IMR-90 (cell line): ENCODE measurements around the gene ST3GAL3. TPM values are rescaled to one million over a fixed set of nuclear protein-coding genes. Genes with fewer than 3 reads are reported as not detected.

Experiments
- ATAC-seq: fragments of 200-7000 bp; cut with Tn5 transposase; 2 replicates; pipeline ENCODE4 v1.9.1; 2020; ENCODE audit warnings: low read depth, mild to moderate bottlenecking, moderate library complexity
- BruUV-seq: library from RNA; stranded (reverse); fragments of 400-500 nt; replicated peaks from 2 replicates; lab custom pipeline; 2021; lab: Mats Ljungman, UMichigan
- CTCF ChIA-PET: fragments of 300-600 bp; formaldehyde crosslinking; extraction: SDS; loops from one replicate; lab custom pipeline; 2021; ENCODE audit warnings: antibody characterized with exemption; lab: Yijun Ruan, JAX
- POLR2A ChIA-PET: fragments of 300-600 bp; sonication (Branson Sonifier 250); formaldehyde crosslinking; loops from one replicate; lab custom pipeline; 2022; ENCODE audit warnings: antibody characterized with exemption; ENCODE audit not compliant: unreplicated experiment; lab: Charles Lee
- DNase-seq: peaks from one replicate; pipeline ENCODE4 v3.0.0; 2013
- H2AFZ ChIP-seq: replicated peaks from 2 replicates; pipeline ENCODE3; 2013; ENCODE audit warnings: low read length, mild to moderate bottlenecking; ENCODE audit not compliant: poor library complexity
- H2AK5ac ChIP-seq: 2 replicates; pipeline ENCODE4 v1.6.1; 2013; ENCODE audit warnings: low read depth, low read length, inconsistent platforms
- H2AK9ac ChIP-seq: replicated peaks from 2 replicates; pipeline ENCODE3; 2013; ENCODE audit warnings: mild to moderate bottlenecking, low read depth, low read length, moderate library complexity; ENCODE audit not compliant: poor library complexity
- H2BK120ac ChIP-seq: 2 replicates; pipeline ENCODE4 v1.6.1; 2013; ENCODE audit warnings: low read depth, low read length, inconsistent platforms
- H2BK15ac ChIP-seq: 3 replicates; pipeline ENCODE4 v1.6.1; 2013; ENCODE audit warnings: low read depth, low read length, inconsistent platforms
- H2BK20ac ChIP-seq: 2 replicates; pipeline ENCODE4 v1.6.1; 2013; ENCODE audit warnings: low read depth, mild to moderate bottlenecking, inconsistent platforms, low read length, moderate library complexity
- H2BK5ac ChIP-seq: 2 replicates; pipeline ENCODE4 v1.6.1; 2013; ENCODE audit warnings: mild to moderate bottlenecking, low read depth, low read length, inconsistent platforms; ENCODE audit not compliant: poor library complexity, severe bottlenecking
- H3K14ac ChIP-seq: replicated peaks from 2 replicates; pipeline ENCODE4 v1.6.1; 2013; ENCODE audit warnings: low read depth, low read length, inconsistent platforms
- H3K18ac ChIP-seq: 2 replicates; pipeline ENCODE4 v1.6.1; 2013; ENCODE audit warnings: low read depth, low read length, control low read depth
- H3K23ac ChIP-seq: 2 replicates; pipeline ENCODE4 v1.6.1; 2013; ENCODE audit warnings: low read depth, low read length, inconsistent platforms
- H3K27ac ChIP-seq: 2 replicates; pipeline ENCODE4 v1.5.1; 2013; ENCODE audit warnings: mild to moderate bottlenecking, control low read depth, low read length; ENCODE audit not compliant: insufficient read depth
- H3K27me3 ChIP-seq: 2 replicates; pipeline ENCODE4 v1.6.1; 2013; ENCODE audit warnings: low read length; ENCODE audit not compliant: control insufficient read depth, insufficient read depth
- H3K36me3 ChIP-seq: 2 replicates; pipeline ENCODE4 v1.6.1; 2013; ENCODE audit warnings: low read length, mixed read lengths; ENCODE audit not compliant: control insufficient read depth, insufficient read depth
- H3K4ac ChIP-seq: 2 replicates; pipeline ENCODE4 v1.6.1; 2013; ENCODE audit warnings: low read depth, low read length, inconsistent platforms
- H3K4me1 ChIP-seq: 2 replicates; pipeline ENCODE4 v1.6.1; 2013; ENCODE audit warnings: low read length, mixed read lengths; ENCODE audit not compliant: control insufficient read depth, insufficient read depth
- H3K4me2 ChIP-seq: 2 replicates; pipeline ENCODE4 v1.6.1; 2013; ENCODE audit warnings: low read depth, mild to moderate bottlenecking, control low read depth, low read length, moderate library complexity
- H3K4me3 ChIP-seq: 2 replicates; pipeline ENCODE4 v1.5.1; 2013; ENCODE audit warnings: low read depth, mild to moderate bottlenecking, control low read depth, low read length, moderate library complexity; ENCODE audit not compliant: insufficient read depth
- H3K56ac ChIP-seq: 2 replicates; pipeline ENCODE4 v1.6.1; 2013; ENCODE audit warnings: low read length, inconsistent platforms; ENCODE audit not compliant: insufficient read depth; ENCODE audit errors: extremely low read depth
- H3K79me1 ChIP-seq, 2 experiments: 2 replicates each; pipeline ENCODE4 v1.6.1; 2013; ENCODE audit warnings: low read length in 2 of 2, inconsistent platforms in 1 of 2, low read depth in 1 of 2
- H3K9ac ChIP-seq: 2 replicates; pipeline ENCODE4 v1.6.1; 2013; ENCODE audit warnings: low read depth, low read length, control low read depth
- H3K9me1 ChIP-seq: 2 replicates; pipeline ENCODE4 v1.6.1; 2013; ENCODE audit warnings: low read length, inconsistent platforms; ENCODE audit not compliant: insufficient read depth
- H3K9me3 ChIP-seq: 2 replicates; pipeline ENCODE4 v1.6.1; 2013; ENCODE audit warnings: low read length; ENCODE audit not compliant: control insufficient read depth, insufficient read depth
- H4K20me1 ChIP-seq: 2 replicates; pipeline ENCODE4 v1.6.1; 2013; ENCODE audit warnings: low read length, inconsistent platforms; ENCODE audit not compliant: insufficient read depth
- H4K5ac ChIP-seq: 2 replicates; pipeline ENCODE4 v1.6.1; 2013; ENCODE audit warnings: mild to moderate bottlenecking, low read depth, low read length, control low read depth
- H4K8ac ChIP-seq, 2 experiments: 2 replicates each; pipeline ENCODE4 v1.6.1; 2013; ENCODE audit warnings: low read depth in 2 of 2, low read length in 2 of 2, control low read depth in 1 of 2, inconsistent platforms in 1 of 2
- H4K91ac ChIP-seq: 2 replicates; pipeline ENCODE4 v1.6.1; 2013; ENCODE audit warnings: low read depth, low read length, inconsistent platforms; ENCODE audit not compliant: insufficient read depth
- BHLHE40 ChIP-seq: fragments of 150-350 bp; IDR thresholded peaks from 2 replicates; pipeline ENCODE4 v1.6.1; 2016; ENCODE audit warnings: mild to moderate bottlenecking, low read depth, low read length
- CEBPB ChIP-seq: IDR thresholded peaks from 2 replicates; pipeline ENCODE4 v1.6.1; 2012; ENCODE audit warnings: low read depth, low read length, improper control_type of control experiment
- CHD1 ChIP-seq: IDR thresholded peaks from 2 replicates; pipeline ENCODE4 v1.6.1; 2012; ENCODE audit warnings: low read depth, low read length, improper control_type of control experiment
- CTCF ChIP-seq: conservative IDR thresholded peaks from 2 replicates; pipeline ENCODE4 v1.5.1; 2012; ENCODE audit warnings: mild to moderate bottlenecking, low read depth, low read length, improper control_type of control experiment
- ELK1 ChIP-seq: fragments of 150-350 bp; IDR thresholded peaks from 2 replicates; pipeline ENCODE4 v1.6.1; 2016; ENCODE audit warnings: low read depth, mild to moderate bottlenecking, low read length, moderate library complexity, borderline replicate concordance
- FOS ChIP-seq: fragments of 150-350 bp; IDR thresholded peaks from 2 replicates; pipeline ENCODE4 v1.6.1; 2016; ENCODE audit warnings: low read depth, low read length
- MAFK ChIP-seq: IDR thresholded peaks from 2 replicates; pipeline ENCODE4 v1.6.1; 2012; ENCODE audit warnings: low read depth, low read length, improper control_type of control experiment
- MAZ ChIP-seq: IDR thresholded peaks from 2 replicates; pipeline ENCODE4 v1.6.1; 2012; ENCODE audit warnings: low read depth, mild to moderate bottlenecking, low read length, improper control_type of control experiment, moderate library complexity, borderline replicate concordance
- MXI1 ChIP-seq: IDR thresholded peaks from 2 replicates; pipeline ENCODE4 v1.6.1; 2012; ENCODE audit warnings: low read depth, mild to moderate bottlenecking, low read length, moderate library complexity, borderline replicate concordance
- NFE2L2 ChIP-seq: fragments of 150-350 bp; IDR thresholded peaks from 2 replicates; pipeline ENCODE4 v1.6.1; 2016; ENCODE audit warnings: low read depth, mild to moderate bottlenecking, low read length
- POLR2A ChIP-seq: IDR thresholded peaks from 2 replicates; pipeline ENCODE4 v1.6.1; 2012; ENCODE audit warnings: mild to moderate bottlenecking, low read depth, low read length
- RAD21 ChIP-seq: IDR thresholded peaks from 2 replicates; pipeline ENCODE4 v1.6.1; 2012; ENCODE audit warnings: low read length, improper control_type of control experiment
- RCOR1 ChIP-seq: IDR thresholded peaks from 2 replicates; pipeline ENCODE4 v1.6.1; 2012; ENCODE audit warnings: mild to moderate bottlenecking, low read length, improper control_type of control experiment; ENCODE audit not compliant: insufficient replicate concordance
- RFX5 ChIP-seq: IDR thresholded peaks from 2 replicates; pipeline ENCODE4 v1.8.0; 2012; ENCODE audit warnings: low read depth, mild to moderate bottlenecking, low read length, moderate library complexity
- SMC3 ChIP-seq: fragments of 150-350 bp; IDR thresholded peaks from 2 replicates; pipeline ENCODE4 v1.6.1; 2016; ENCODE audit warnings: low read depth, mild to moderate bottlenecking, antibody characterized with exemption, low read length, moderate library complexity
- USF2 ChIP-seq: fragments of 150-350 bp; IDR thresholded peaks from 2 replicates; pipeline ENCODE4 v1.6.1; 2017; ENCODE audit warnings: mild to moderate bottlenecking, antibody characterized with exemption, low read length, low read depth
- WGBS, 2 experiments: methylation state at CpG; one replicate each; pipeline versions ENCODE4 v1.1.5 to v1.1.7; 2013; ENCODE audit warnings: missing lambda C conversion rate in 2 of 2; ENCODE audit not compliant: insufficient read length in 1 of 2; ENCODE audit errors: extremely low coverage in 2 of 2; 5-methylcytosine and 5-hydroxymethylcytosine counted together
- dilution Hi-C: fragments of 300-500 bp; cut with HindIII; formaldehyde crosslinking; loops from one replicate; pipeline ENCODE4 v1.14.3; 2018; ENCODE audit warnings: low sequenced_read_pairs; ENCODE audit not compliant: unreplicated experiment
- in situ Hi-C: fragments of 300-500 bp; cut with MboI; formaldehyde crosslinking; loops from 3 replicates; pipeline ENCODE4 v1.14.3; 2019; ENCODE audit warnings: low sequenced_read_pairs, inconsistent platforms, mixed read lengths
- intact Hi-C: fragments of 100-400 bp; cut with micrococcal nuclease; formaldehyde crosslinking; loops from 2 replicates; pipeline ENCODE4 v1.10.0; 2022
- polyA plus RNA-seq, 3 experiments: library from polyadenylated mRNA; depleted of rRNA; stranded (reverse); fragments of >200 nt; gene quantifications; 2 replicates each; pipeline ENCODE4 v1.2.3, GENCODE V29; 2012; ENCODE audit warnings: low replicate concordance in 1 of 3
- total RNA-seq: library from RNA; depleted of rRNA; stranded (reverse); fragments of >200 nt; gene quantifications from 2 replicates; pipeline ENCODE4 v1.2.3, GENCODE V29; 2012

The ST3GAL3 gene
- total and polyA plus RNA-seq, 2 of the 4 experiments (the other 2 are of a cell fraction): 12.0 to 14.8 TPM

- Histone ChIP-seq H3K27me3 (no peaks in the 10 kb centered on the region), H2AK9ac (no peak overlapping the region), H3K56ac (no peak overlapping the region), H4K91ac (no peak overlapping the region), H3K9me1 (peaks cover 12% of the 10 kb centered on the region), H4K20me1 (peaks cover 4% of the 10 kb centered on the region; the same call in 1 of the 2 replicates), H3K9me3 (no peaks in the 10 kb centered on the region), H3K79me1 (peaks cover 16 to 62% of the 10 kb centered on the region in 2 experiments), H2BK120ac (no peak overlapping the region), H3K23ac (0 out of 2 replicates have a peak overlapping the region, but pooled peaks have one; percentile 33), H2AK5ac (no peak overlapping the region), H3K27ac (no peak overlapping the region), H3K18ac (no peak overlapping the region), H2BK5ac (no peak overlapping the region), H3K36me3 (no peaks in the 10 kb centered on the region), H2BK20ac (peak overlapping the region; percentile 25; the same call in 1 of the 2 replicates), H3K9ac (no peak overlapping the region), H3K4me2 (no peak overlapping the region), H2BK15ac (no peak overlapping the region), H4K8ac (no peak overlapping the region; a peak in 1 of 4 replicates), H2AFZ (no peak overlapping the region), H3K4ac (no peak overlapping the region), H3K14ac (no peak overlapping the region), H3K4me1 (peaks cover 3% of the 10 kb centered on the region; the same call in 1 of the 2 replicates), H4K5ac (no peak overlapping the region), H3K4me3 (no peak overlapping the region)
- ChIA-PET CTCF (interaction anchor here (1.3 to 2.5 kb wide), 2 partner anchors 9 to 162 kb away, joined by 5 to 7 read pairs; no protein-coding TSS in a partner anchor), POLR2A (no interaction called here)
- in situ Hi-C loops (loop anchor here (5.0 kb wide), 1 partner anchor 159 kb away; the partner anchor contains the start of gene ARTN), intact Hi-C loops (no loop called here), dilution Hi-C loops (no loop called here)
- 100% methylated on average over 1 of the region's 5 CpGs; no CpG with 5 or more reads in 1 of the 2 experiments for WGBS, 2 experiments
- no TSS peak for BruUV-seq
- ATAC-seq (no peak), DNase-seq (no peak)
- no peak for TF ChIP-seq SMC3
- TF ChIP-seq RAD21: no peak
- TF ChIP-seq CHD1: no peak
- TF ChIP-seq USF2: no peak
- no peak for TF ChIP-seq MAFK
- TF ChIP-seq MAZ: no peak
- TF ChIP-seq POLR2A: no peak
- TF ChIP-seq BHLHE40: no peak
- no peak for TF ChIP-seq ELK1
- no peak for TF ChIP-seq NFE2L2
- TF ChIP-seq RFX5: no peak
- no peak for TF ChIP-seq RCOR1
- no peak for TF ChIP-seq CTCF
- no peak for TF ChIP-seq FOS
- no peak for TF ChIP-seq CEBPB
- TF ChIP-seq MXI1: no peak
Observed at GRCh38 chr1:43772978-43773377, 65.6 kb downstream of the ST3GAL3 start.
